ENCODE measurements around the gene ZNF341.
"Not testable (repeated sequence)": the region's sequence is repeated elsewhere in the genome, so short reads cannot be mapped to it uniquely, and the experiment has no call there.

ZNF341 gene

GRCh38 chr20:33791021-33791420 lies 59.2 kb downstream of the ZNF341 start:
- Histone ChIP-seq H3K9ac (ENCODE audit: low read depth in 1 of 2, low read length in 2 of 2) (no peak overlapping the region), H3K27me3 (ENCODE audit: control insufficient read depth in 2 of 2, insufficient read depth in 2 of 2, low read length in 2 of 2) (no peaks in the 10 kb centered on the region), H3K4me3 (ENCODE audit: low read length in 2 of 2) (no peak overlapping the region), H3K4me1 (ENCODE audit: control insufficient read depth in 2 of 2, insufficient read depth in 2 of 2, low read length in 2 of 2) (peaks cover 22 to 29% of the 10 kb centered on the region in 2 donors), H3K27ac (ENCODE audit: low read depth in 2 of 2, low read length in 2 of 2) (peak overlapping the region; percentile 88 to 92), H3K36me3 (ENCODE audit: control insufficient read depth in 2 of 2, insufficient read depth in 2 of 2, low read length in 2 of 2) (peaks cover 0 to 4% of the 10 kb centered on the region in 2 donors), H3K9me3 (ENCODE audit: control insufficient read depth in 2 of 2, low read length in 2 of 2) (no peaks in the 10 kb centered on the region)

GRCh38 chr20:33791540-33791939 lies 59.7 kb downstream of the ZNF341 start:
- no peak overlapping the region for H3K9ac ChIP-seq (ENCODE audit: low read depth in 1 of 2, low read length in 2 of 2)
- H3K4me1 ChIP-seq (ENCODE audit: control insufficient read depth in 2 of 2, insufficient read depth in 2 of 2, low read length in 2 of 2): peaks cover 27 to 34% of the 10 kb centered on the region in 2 donors
- H3K9me3 ChIP-seq (ENCODE audit: control insufficient read depth in 2 of 2, low read length in 2 of 2): no peaks in the 10 kb centered on the region
- H3K36me3 ChIP-seq (ENCODE audit: control insufficient read depth in 2 of 2, insufficient read depth in 2 of 2, low read length in 2 of 2): peaks cover 0 to 4% of the 10 kb centered on the region in 2 donors
- no peak overlapping the region for H3K27ac ChIP-seq (ENCODE audit: low read depth in 2 of 2, low read length in 2 of 2)
- no peaks in the 10 kb centered on the region for H3K27me3 ChIP-seq (ENCODE audit: control insufficient read depth in 2 of 2, insufficient read depth in 2 of 2, low read length in 2 of 2)
- no peak overlapping the region for H3K4me3 ChIP-seq (ENCODE audit: low read length in 2 of 2)

- peaks cover 0 to 4% of the 10 kb centered on the region in 2 donors for H3K36me3 ChIP-seq (ENCODE audit: control insufficient read depth in 2 of 2, insufficient read depth in 2 of 2, low read length in 2 of 2)
- no peak overlapping the region for H3K27ac ChIP-seq (ENCODE audit: low read depth in 2 of 2, low read length in 2 of 2)
- H3K9me3 ChIP-seq (ENCODE audit: control insufficient read depth in 2 of 2, low read length in 2 of 2): no peaks in the 10 kb centered on the region
- H3K27me3 ChIP-seq (ENCODE audit: control insufficient read depth in 2 of 2, insufficient read depth in 2 of 2, low read length in 2 of 2): no peaks in the 10 kb centered on the region
- no peak overlapping the region for H3K9ac ChIP-seq (ENCODE audit: low read depth in 1 of 2, low read length in 2 of 2)
- no peak overlapping the region for H3K4me3 ChIP-seq (ENCODE audit: low read length in 2 of 2)
- H3K4me1 ChIP-seq (ENCODE audit: control insufficient read depth in 2 of 2, insufficient read depth in 2 of 2, low read length in 2 of 2): peaks cover 31 to 40% of the 10 kb centered on the region in 2 donors
These were observed 60.3 kb downstream of the ZNF341 start for GRCh38 chr20:33791959-33792597.

GRCh38 chr20:33792598-33792989 lies 60.8 kb downstream of the ZNF341 start:
- not testable (repeated sequence) for H3K36me3 ChIP-seq (ENCODE audit: control insufficient read depth in 2 of 2, insufficient read depth in 2 of 2, low read length in 2 of 2); H3K9ac ChIP-seq (ENCODE audit: low read depth in 1 of 2, low read length in 2 of 2)
- peaks cover 31 to 41% of the 10 kb centered on the region in 2 donors for H3K4me1 ChIP-seq (ENCODE audit: control insufficient read depth in 2 of 2, insufficient read depth in 2 of 2, low read length in 2 of 2)

GRCh38 chr20:33793011-33793931 lies 61.5 kb downstream of the ZNF341 start:
- Histone ChIP-seq H3K4me1 (ENCODE audit: control insufficient read depth in 2 of 2, insufficient read depth in 2 of 2, low read length in 2 of 2) (peaks cover 31 to 41% of the 10 kb centered on the region in 2 donors), H3K9ac (ENCODE audit: low read depth in 1 of 2, low read length in 2 of 2) (no peak overlapping the region), H3K27ac (ENCODE audit: low read depth in 2 of 2, low read length in 2 of 2) (peak overlapping the region in 1 of 2 donors; percentile 23), H3K27me3 (ENCODE audit: control insufficient read depth in 2 of 2, insufficient read depth in 2 of 2, low read length in 2 of 2) (no peaks in the 10 kb centered on the region), H3K4me3 (ENCODE audit: low read length in 2 of 2) (no peak overlapping the region), H3K9me3 (ENCODE audit: control insufficient read depth in 2 of 2, low read length in 2 of 2) (no peaks in the 10 kb centered on the region), H3K36me3 (ENCODE audit: control insufficient read depth in 2 of 2, insufficient read depth in 2 of 2, low read length in 2 of 2) (peaks cover 0 to 4% of the 10 kb centered on the region in 2 donors)

More at GRCh38 chr20:33792598-33792989, 60.8 kb downstream of the ZNF341 start:
- H3K4me3 ChIP-seq (ENCODE audit: low read length in 2 of 2); H3K9me3 ChIP-seq (ENCODE audit: control insufficient read depth in 2 of 2, low read length in 2 of 2); H3K27ac ChIP-seq (ENCODE audit: low read depth in 2 of 2, low read length in 2 of 2); H3K27me3 ChIP-seq (ENCODE audit: control insufficient read depth in 2 of 2, insufficient read depth in 2 of 2, low read length in 2 of 2): not testable (repeated sequence)

DNA sequence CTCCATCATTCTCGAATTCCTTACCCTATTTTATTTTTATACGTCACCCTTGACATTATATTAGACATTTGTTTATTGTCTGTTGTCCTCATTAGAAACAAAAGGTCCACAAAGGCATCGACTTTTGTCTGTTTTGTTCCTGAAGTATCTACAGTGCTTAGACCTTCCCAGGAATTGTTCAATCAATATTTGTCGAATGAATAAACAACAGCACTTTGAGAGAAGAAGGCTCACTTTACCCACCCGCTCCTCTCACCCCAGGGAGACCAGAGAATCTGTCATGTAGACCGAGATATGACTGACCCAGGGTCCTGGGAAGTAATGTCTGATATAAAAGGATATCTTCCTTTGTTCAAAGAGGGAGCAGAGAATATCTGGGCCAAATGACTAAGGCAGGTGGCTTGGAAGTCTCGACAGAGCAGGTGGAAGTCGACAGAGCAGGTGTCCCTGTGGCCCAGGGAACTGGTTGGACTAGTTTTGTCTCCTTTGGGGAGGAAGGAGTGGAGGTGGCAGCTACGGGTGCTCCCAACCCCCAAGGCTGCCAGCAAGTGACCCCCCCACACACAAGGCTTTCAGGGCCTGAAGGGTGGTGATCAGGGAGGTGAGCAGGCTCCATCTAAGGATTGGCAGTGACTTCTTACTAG lies 64.6 kb downstream of the ZNF341 start:
- Histone ChIP-seq H3K27ac (ENCODE audit: low read depth in 2 of 2, low read length in 2 of 2) (peak overlapping the region; percentile 72 to 87), H3K9me3 (ENCODE audit: control insufficient read depth in 2 of 2, low read length in 2 of 2) (no peaks in the 10 kb centered on the region), H3K9ac (ENCODE audit: low read depth in 1 of 2, low read length in 2 of 2) (peak overlapping the region in 1 of 2 donors; percentile 45), H3K36me3 (ENCODE audit: control insufficient read depth in 2 of 2, insufficient read depth in 2 of 2, low read length in 2 of 2) (peaks cover 0 to 1% of the 10 kb centered on the region in 2 donors), H3K4me1 (ENCODE audit: control insufficient read depth in 2 of 2, insufficient read depth in 2 of 2, low read length in 2 of 2) (peaks cover 13 to 21% of the 10 kb centered on the region in 2 donors), H3K27me3 (ENCODE audit: control insufficient read depth in 2 of 2, insufficient read depth in 2 of 2, low read length in 2 of 2) (no peaks in the 10 kb centered on the region), H3K4me3 (ENCODE audit: low read length in 2 of 2) (no peak overlapping the region)

DNA sequence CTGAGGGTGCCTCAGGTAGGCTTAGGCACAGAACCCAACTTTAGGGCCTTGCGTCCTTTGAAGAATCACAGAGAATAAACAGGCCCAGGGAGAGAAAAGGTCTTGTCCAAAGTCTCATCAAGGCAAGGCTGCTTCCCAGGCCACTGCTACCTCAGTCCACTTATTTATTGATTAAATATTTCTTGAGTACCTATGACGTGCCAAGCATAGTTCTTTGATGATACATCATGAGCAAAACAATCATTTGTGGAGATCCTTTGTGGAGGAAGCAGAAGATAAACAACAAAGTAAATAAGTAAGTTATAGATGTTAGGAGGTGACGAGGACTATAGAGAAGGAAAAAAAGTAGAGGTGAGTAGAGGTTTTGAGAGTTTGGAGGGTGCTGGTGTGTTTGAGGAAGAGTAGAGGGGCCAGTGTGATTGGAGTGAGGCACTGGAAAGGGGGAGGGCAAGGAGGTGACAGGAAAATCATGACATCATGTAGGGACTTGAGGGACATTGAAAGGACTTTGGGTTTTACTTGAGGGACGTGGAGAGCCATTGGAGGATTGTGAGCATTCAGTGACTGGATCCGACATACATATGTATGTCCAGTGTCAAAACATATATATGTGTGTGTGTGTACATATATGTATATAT lies 65.2 kb downstream of the ZNF341 start:
- no peaks in the 10 kb centered on the region for H3K9me3 ChIP-seq (ENCODE audit: control insufficient read depth in 2 of 2, low read length in 2 of 2)
- no peak overlapping the region for H3K4me3 ChIP-seq (ENCODE audit: low read length in 2 of 2)
- no peak overlapping the region for H3K9ac ChIP-seq (ENCODE audit: low read depth in 1 of 2, low read length in 2 of 2)
- peak overlapping the region; percentile 72 to 87 for H3K27ac ChIP-seq (ENCODE audit: low read depth in 2 of 2, low read length in 2 of 2)
- H3K36me3 ChIP-seq (ENCODE audit: control insufficient read depth in 2 of 2, insufficient read depth in 2 of 2, low read length in 2 of 2): no peaks in the 10 kb centered on the region
- no peaks in the 10 kb centered on the region for H3K27me3 ChIP-seq (ENCODE audit: control insufficient read depth in 2 of 2, insufficient read depth in 2 of 2, low read length in 2 of 2)
- peaks cover 8 to 19% of the 10 kb centered on the region in 2 donors for H3K4me1 ChIP-seq (ENCODE audit: control insufficient read depth in 2 of 2, insufficient read depth in 2 of 2, low read length in 2 of 2)

DNA sequence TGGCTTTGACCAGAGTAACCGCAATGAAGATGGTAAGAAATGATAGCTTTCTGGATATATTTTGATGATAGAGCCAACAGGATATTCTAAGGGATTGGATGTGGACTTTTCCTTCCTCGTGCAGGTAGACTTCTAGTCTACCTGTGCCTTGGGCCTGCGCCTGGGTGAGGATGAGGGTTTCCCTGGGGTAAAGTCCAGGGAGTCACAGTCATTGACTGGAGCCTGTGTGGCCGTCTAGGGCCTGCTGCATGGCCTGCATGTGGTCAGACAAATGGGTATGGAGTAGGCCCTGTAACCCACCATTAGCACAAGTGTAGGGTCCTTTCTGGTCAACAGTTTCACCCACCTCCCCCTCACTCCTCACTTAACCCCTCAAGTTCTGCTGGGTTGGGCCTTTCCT lies 66.6 kb downstream of the ZNF341 start:
- H3K4me3 ChIP-seq (ENCODE audit: low read length in 2 of 2): no peak overlapping the region
- no peaks in the 10 kb centered on the region for H3K9me3 ChIP-seq (ENCODE audit: control insufficient read depth in 2 of 2, low read length in 2 of 2)
- peaks cover 8 to 17% of the 10 kb centered on the region in 2 donors for H3K4me1 ChIP-seq (ENCODE audit: control insufficient read depth in 2 of 2, insufficient read depth in 2 of 2, low read length in 2 of 2)
- no peak overlapping the region for H3K27ac ChIP-seq (ENCODE audit: low read depth in 2 of 2, low read length in 2 of 2)
- no peak overlapping the region for H3K9ac ChIP-seq (ENCODE audit: low read depth in 1 of 2, low read length in 2 of 2)
- H3K36me3 ChIP-seq (ENCODE audit: control insufficient read depth in 2 of 2, insufficient read depth in 2 of 2, low read length in 2 of 2): no peaks in the 10 kb centered on the region
- no peaks in the 10 kb centered on the region for H3K27me3 ChIP-seq (ENCODE audit: control insufficient read depth in 2 of 2, insufficient read depth in 2 of 2, low read length in 2 of 2)

DNA sequence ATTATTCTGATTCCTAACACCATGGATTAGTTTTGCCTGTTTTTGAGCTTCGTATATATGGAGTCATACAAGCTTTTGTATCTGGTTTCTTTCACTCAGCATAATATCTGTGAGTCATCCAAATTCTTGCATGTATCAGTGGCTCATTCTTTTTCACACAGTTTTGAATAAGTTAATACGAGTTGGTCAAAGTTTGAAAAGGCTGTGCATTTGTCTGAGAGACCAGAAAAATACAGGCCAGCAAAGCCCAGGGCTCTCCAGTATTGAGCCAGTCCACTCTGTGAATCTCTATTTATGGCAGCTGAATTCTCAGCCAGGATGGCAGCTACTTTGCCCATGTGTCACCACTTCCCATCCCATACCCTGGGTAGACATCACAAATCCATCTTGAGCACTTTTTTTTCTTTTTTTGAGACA lies 72.1 kb downstream of the ZNF341 start:
- Histone ChIP-seq H3K9ac (ENCODE audit: low read depth in 1 of 2, low read length in 2 of 2) (no peak overlapping the region), H3K36me3 (ENCODE audit: control insufficient read depth in 2 of 2, insufficient read depth in 2 of 2, low read length in 2 of 2) (no peaks in the 10 kb centered on the region), H3K27me3 (ENCODE audit: control insufficient read depth in 2 of 2, insufficient read depth in 2 of 2, low read length in 2 of 2) (no peaks in the 10 kb centered on the region), H3K27ac (ENCODE audit: low read depth in 2 of 2, low read length in 2 of 2) (no peak overlapping the region), H3K9me3 (ENCODE audit: control insufficient read depth in 2 of 2, low read length in 2 of 2) (no peaks in the 10 kb centered on the region), H3K4me1 (ENCODE audit: control insufficient read depth in 2 of 2, insufficient read depth in 2 of 2, low read length in 2 of 2) (no peaks in the 10 kb centered on the region), H3K4me3 (ENCODE audit: low read length in 2 of 2) (no peak overlapping the region)
